Activated naive CD8-positive, alpha-beta T cell treated with anti-CD3 and anti-CD28 coated beads for 36 hours (primary cell): ENCODE results near the gene SIRT5. TPM values are rescaled to one million over a fixed set of nuclear protein-coding genes. Genes with fewer than 3 reads are reported as not detected.

Experiments used
- DNase-seq: peaks from one replicate; pipeline ENCODE4 v3.0.0; 2021
- H3K27ac Mint-ChIP-seq: one replicate; pipeline ENCODE4 v1.8.0; 2022; ENCODE audit warnings: mild to moderate bottlenecking, moderate library complexity, mixed read lengths
- H3K27me3 Mint-ChIP-seq: one replicate; pipeline ENCODE4 v1.8.0; 2022; ENCODE audit warnings: mild to moderate bottlenecking, mixed read lengths
- H3K36me3 Mint-ChIP-seq: one replicate; pipeline ENCODE4 v1.8.0; 2021; ENCODE audit warnings: mild to moderate bottlenecking, mixed read lengths
- H3K4me1 Mint-ChIP-seq: one replicate; pipeline ENCODE4 v1.8.0; 2021; ENCODE audit warnings: mixed read lengths
- H3K4me3 Mint-ChIP-seq: one replicate; pipeline ENCODE4 v1.8.0; 2022; ENCODE audit warnings: mild to moderate bottlenecking, moderate library complexity, mixed read lengths
- H3K9me3 Mint-ChIP-seq: one replicate; pipeline ENCODE4 v1.8.0; 2022; ENCODE audit warnings: mixed read lengths
- total RNA-seq, 2 experiments: library from RNA; stranded (reverse); gene quantifications; one replicate each; pipeline ENCODE4 v1.2.3, GENCODE V29; 2021

Gene SIRT5
- total RNA-seq, 2 experiments from 2014 or later, result 8.9 to 9.9 TPM

- peak; percentile 11 for DNase-seq
- Mint-ChIP-seq H3K4me3 (no peak overlapping the region), H3K27me3 (no peaks in the 10 kb centered on the region), H3K4me1 (peaks cover 18% of the 10 kb centered on the region), H3K27ac (peak overlapping the region; percentile 26), H3K9me3 (no peaks in the 10 kb centered on the region), H3K36me3 (peaks cover 41% of the 10 kb centered on the region)
Measured at GRCh38 chr6:13624871-13625288, 50.5 kb downstream of the SIRT5 start.

- H3K36me3 Mint-ChIP-seq, result peaks cover 49% of the 10 kb centered on the region
Measured at GRCh38 chr6:13629459-13630116, 55.2 kb downstream of the SIRT5 start.

DNA sequence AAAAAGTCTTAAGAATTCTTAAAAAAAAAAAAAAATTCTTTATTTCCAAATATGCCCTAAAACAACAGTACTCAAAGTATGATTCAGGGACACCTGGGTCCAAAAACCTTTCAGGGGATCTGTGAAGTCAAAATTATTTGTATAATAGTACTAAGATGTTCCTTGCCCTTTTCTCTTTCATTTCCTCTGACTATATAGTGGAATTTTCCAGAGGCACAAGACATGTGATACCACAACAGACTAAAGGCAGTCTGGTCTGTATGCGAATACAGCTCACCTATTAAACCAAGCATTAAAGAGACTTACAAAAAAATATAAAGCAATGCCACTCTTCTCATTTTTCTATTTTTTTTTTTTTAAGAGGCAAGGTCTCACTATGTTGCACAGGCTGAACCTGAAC is 56.1 kb downstream of the SIRT5 start:
- peak overlapping the region; percentile 56 for H3K27ac Mint-ChIP-seq
- H3K9me3 Mint-ChIP-seq, result no peaks in the 10 kb centered on the region
- peaks cover 34% of the 10 kb centered on the region for H3K4me1 Mint-ChIP-seq
- DNase-seq, result no peak
- no peaks in the 10 kb centered on the region for H3K27me3 Mint-ChIP-seq
- H3K36me3 Mint-ChIP-seq, result peaks cover 51% of the 10 kb centered on the region
- no peak overlapping the region for H3K4me3 Mint-ChIP-seq

More at GRCh38 chr6:13629459-13630116, 55.2 kb downstream of the SIRT5 start:
- H3K27me3 Mint-ChIP-seq, result no peaks in the 10 kb centered on the region
- H3K4me1 Mint-ChIP-seq, result peaks cover 35% of the 10 kb centered on the region
- peak overlapping the region; percentile 86 for H3K27ac Mint-ChIP-seq
- DNase-seq, result no peak
- peak overlapping the region; percentile 30 for H3K4me3 Mint-ChIP-seq
- H3K9me3 Mint-ChIP-seq, result no peaks in the 10 kb centered on the region

DNA sequence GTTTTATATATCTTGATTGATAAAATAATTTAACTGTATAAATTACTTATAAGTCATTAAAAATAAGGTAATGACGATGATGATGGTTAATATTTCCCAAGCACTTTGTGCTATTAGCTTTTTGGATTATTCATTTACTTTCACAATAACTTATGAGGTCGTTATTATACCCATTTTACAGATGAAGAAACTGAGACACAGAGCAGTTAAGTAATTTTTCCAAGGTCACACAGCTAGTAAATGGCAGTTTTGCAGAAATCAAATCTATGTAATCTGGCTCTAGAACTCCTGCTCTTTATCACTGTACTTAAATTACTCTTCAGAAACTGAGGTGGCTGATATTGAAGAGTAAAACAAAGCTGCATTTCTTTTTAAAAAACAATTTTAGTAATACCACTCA is 58.9 kb downstream of the SIRT5 start:
- H3K36me3 Mint-ChIP-seq, result peaks cover 49% of the 10 kb centered on the region
- no peak overlapping the region for H3K27ac Mint-ChIP-seq
- no peak overlapping the region for H3K4me3 Mint-ChIP-seq

DNA sequence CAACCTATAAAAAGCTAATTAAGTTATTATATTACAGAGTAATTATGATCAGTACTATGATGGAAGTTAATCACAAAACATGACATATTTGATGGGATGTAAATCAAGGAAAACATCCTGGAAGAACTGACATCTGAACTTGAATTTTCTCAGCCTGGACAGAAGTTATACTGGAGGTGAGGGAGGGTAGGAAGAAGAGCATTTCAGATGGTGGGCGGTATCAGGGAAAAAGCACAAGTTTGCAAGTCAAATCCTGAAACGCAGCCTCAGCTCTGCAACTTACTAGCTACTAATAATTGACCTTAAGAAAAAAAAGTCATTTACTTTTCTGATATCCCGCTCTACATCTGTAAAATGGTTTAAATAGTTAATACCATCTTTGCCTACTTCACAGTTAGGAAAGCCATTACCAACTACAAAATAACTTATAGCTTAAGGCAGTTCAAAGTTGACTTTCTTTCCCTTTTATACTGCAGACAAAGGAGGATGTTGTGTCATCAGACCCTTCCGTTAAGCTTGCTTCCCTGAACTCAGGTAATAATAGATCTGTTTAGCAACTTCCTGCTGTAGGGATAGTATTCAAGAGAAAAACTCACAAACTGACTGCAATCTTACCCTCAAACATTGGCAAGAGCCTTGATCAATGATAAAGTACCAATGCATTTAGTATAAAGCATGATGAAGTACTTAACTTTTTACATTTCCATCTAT is 61.7 kb downstream of the SIRT5 start:
- Mint-ChIP-seq H3K4me1 (peaks cover 41% of the 10 kb centered on the region), H3K4me3 (no peak overlapping the region), H3K27me3 (no peaks in the 10 kb centered on the region), H3K27ac (peak overlapping the region; percentile 38), H3K36me3 (peaks cover 45% of the 10 kb centered on the region), H3K9me3 (no peaks in the 10 kb centered on the region)
- DNase-seq, result no peak

More for the DNA sequence above, 58.9 kb downstream of the SIRT5 start:
- H3K4me1 Mint-ChIP-seq, result peaks cover 51% of the 10 kb centered on the region
- no peak for DNase-seq
- H3K9me3 Mint-ChIP-seq, result no peaks in the 10 kb centered on the region
- H3K27me3 Mint-ChIP-seq, result no peaks in the 10 kb centered on the region

DNA sequence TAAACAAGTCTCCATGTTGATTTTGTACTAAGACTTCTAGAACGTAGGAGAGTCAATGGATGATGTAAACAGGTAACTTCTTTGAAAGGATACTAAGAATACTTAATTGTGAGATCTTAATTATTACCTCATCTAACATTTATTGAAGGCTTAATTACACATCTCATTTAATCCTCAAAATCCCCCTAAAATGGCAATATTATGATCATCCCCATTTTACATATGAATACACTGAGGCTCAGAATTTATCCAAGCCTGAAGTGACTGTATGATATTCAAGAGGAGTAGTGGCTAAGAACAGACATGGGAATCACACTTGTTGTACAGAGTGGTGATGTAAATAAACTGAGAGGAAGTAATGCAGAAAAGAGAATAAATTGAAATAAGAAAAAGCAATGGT is 63.6 kb downstream of the SIRT5 start:
- H3K9me3 Mint-ChIP-seq, result no peaks in the 10 kb centered on the region
- peaks cover 43% of the 10 kb centered on the region for H3K36me3 Mint-ChIP-seq
- peaks cover 39% of the 10 kb centered on the region for H3K4me1 Mint-ChIP-seq
- no peaks in the 10 kb centered on the region for H3K27me3 Mint-ChIP-seq
- DNase-seq, result no peak
- H3K27ac Mint-ChIP-seq, result peak overlapping the region; percentile 61
- no peak overlapping the region for H3K4me3 Mint-ChIP-seq

GRCh38 chr6:13638626-13639025 is 64.2 kb downstream of the SIRT5 start:
- no peaks in the 10 kb centered on the region for H3K9me3 Mint-ChIP-seq
- H3K4me1 Mint-ChIP-seq, result peaks cover 44% of the 10 kb centered on the region
- H3K4me3 Mint-ChIP-seq, result no peak overlapping the region
- peak overlapping the region; percentile 61 for H3K27ac Mint-ChIP-seq
- DNase-seq, result no peak
- H3K27me3 Mint-ChIP-seq, result no peaks in the 10 kb centered on the region
- H3K36me3 Mint-ChIP-seq, result peaks cover 48% of the 10 kb centered on the region

DNA sequence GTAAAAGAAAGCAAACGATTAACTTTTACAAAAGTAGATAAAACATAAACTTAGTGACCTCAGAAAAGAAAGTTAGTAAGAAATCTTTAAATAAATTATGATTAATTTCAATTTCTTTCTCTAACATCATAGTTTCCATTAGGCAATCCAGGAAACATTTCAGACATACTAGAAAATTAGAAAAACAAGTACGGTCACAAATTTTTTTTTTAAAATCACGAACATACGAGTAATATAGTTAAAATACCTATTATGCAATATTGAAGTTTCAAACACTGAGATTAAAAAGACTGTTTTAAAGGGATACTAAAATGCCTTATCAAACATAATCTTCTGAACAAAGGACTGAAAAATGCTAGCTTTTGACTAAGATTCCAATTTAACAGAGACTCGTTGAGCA is 66.9 kb downstream of the SIRT5 start:
- Mint-ChIP-seq H3K4me3 (no peak overlapping the region), H3K9me3 (no peaks in the 10 kb centered on the region), H3K27me3 (no peaks in the 10 kb centered on the region), H3K27ac (peak overlapping the region; percentile 83), H3K36me3 (peaks cover 42% of the 10 kb centered on the region), H3K4me1 (peaks cover 33% of the 10 kb centered on the region)
- DNase-seq, result no peak

- Mint-ChIP-seq H3K27ac (peak overlapping the region; percentile 28), H3K9me3 (no peaks in the 10 kb centered on the region), H3K27me3 (no peaks in the 10 kb centered on the region), H3K36me3 (peaks cover 30% of the 10 kb centered on the region), H3K4me3 (no peak overlapping the region), H3K4me1 (peaks cover 25% of the 10 kb centered on the region)
- no peak for DNase-seq
Measured at GRCh38 chr6:13643125-13643524, 68.7 kb downstream of the SIRT5 start.

DNA sequence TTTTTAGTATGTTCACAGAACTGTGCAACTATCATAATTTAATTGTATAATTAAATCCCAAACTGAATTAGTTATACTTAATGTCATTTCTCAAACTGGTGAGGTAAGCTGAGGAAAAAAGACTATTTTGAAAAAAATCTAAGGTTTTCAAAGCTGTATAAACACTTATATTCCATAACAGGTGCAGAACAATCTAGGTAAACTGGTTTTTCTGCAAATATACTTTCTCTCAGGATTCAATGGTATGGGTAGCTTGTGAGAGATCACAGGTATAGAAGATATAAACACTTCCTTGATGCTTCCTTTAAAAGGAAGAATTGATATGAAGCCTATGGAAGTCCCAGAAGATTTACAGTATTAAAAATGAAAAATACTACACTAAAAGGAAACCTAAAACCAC is 74.4 kb downstream of the SIRT5 start:
- Mint-ChIP-seq H3K9me3 (no peaks in the 10 kb centered on the region), H3K27ac (no peak overlapping the region), H3K27me3 (no peaks in the 10 kb centered on the region), H3K4me3 (no peak overlapping the region), H3K36me3 (peaks cover 27% of the 10 kb centered on the region), H3K4me1 (peaks cover 15% of the 10 kb centered on the region)
- DNase-seq, result no peak

DNA sequence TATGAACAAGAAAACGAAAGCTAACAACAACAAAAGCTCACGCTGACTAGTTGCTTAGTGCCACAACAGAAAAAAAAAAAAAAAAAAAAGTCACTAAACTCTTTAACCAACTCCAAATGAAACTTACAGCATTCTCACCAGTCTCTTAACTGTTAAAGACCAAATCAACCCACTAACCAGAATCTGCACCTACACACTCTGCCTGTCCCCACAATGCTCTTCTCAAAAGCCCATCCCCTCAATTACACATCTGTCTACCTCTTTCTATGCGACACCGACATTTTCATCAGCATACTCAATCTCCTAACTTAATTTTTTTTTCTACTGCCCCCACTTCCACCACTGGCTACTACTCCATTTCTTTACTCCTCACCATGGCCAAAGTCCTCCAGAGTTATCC is 75.0 kb downstream of the SIRT5 start:
- H3K9me3 Mint-ChIP-seq, result no peaks in the 10 kb centered on the region
- peaks cover 27% of the 10 kb centered on the region for H3K36me3 Mint-ChIP-seq

DNA sequence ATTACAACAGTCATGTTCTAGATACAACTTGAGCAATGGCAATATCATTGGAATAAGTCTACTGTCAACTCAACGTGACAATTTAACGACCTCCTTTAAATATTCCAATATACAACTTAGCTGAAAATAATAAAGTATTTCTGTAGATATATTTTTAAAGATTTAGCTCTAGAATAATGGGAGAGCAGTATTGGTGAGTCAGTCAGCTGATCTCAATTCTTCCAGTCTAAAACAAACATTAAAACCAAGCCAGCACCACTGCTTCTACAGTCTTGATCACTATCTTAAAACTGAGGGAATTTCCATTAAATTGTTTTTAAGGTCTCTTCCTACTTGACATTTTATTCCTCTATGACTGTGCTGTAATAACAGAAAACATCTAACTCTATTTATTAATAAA is 78.9 kb downstream of the SIRT5 start:
- no peak overlapping the region for H3K27ac Mint-ChIP-seq
- DNase-seq, result no peak
- H3K9me3 Mint-ChIP-seq, result no peaks in the 10 kb centered on the region
- peaks cover 24% of the 10 kb centered on the region for H3K36me3 Mint-ChIP-seq
- H3K4me3 Mint-ChIP-seq, result no peak overlapping the region
- no peaks in the 10 kb centered on the region for H3K27me3 Mint-ChIP-seq
- peaks cover 20% of the 10 kb centered on the region for H3K4me1 Mint-ChIP-seq

More for the DNA sequence above, 75.0 kb downstream of the SIRT5 start:
- Mint-ChIP-seq H3K4me1 (peaks cover 15% of the 10 kb centered on the region), H3K27ac (no peak overlapping the region), H3K4me3 (no peak overlapping the region), H3K27me3 (no peaks in the 10 kb centered on the region)
- no peak for DNase-seq

- H3K27ac Mint-ChIP-seq, result no peak overlapping the region
Measured at GRCh38 chr6:13654496-13654895, 80.1 kb downstream of the SIRT5 start.

GRCh38 chr6:13655700-13656099 is 81.3 kb downstream of the SIRT5 start:
- Mint-ChIP-seq H3K36me3 (peaks cover 16% of the 10 kb centered on the region), H3K9me3 (no peaks in the 10 kb centered on the region), H3K4me3 (no peak overlapping the region), H3K27ac (no peak overlapping the region), H3K27me3 (no peaks in the 10 kb centered on the region), H3K4me1 (peaks cover 19% of the 10 kb centered on the region)
- DNase-seq, result no peak

More at GRCh38 chr6:13654496-13654895, 80.1 kb downstream of the SIRT5 start:
- peaks cover 18% of the 10 kb centered on the region for H3K4me1 Mint-ChIP-seq
- no peaks in the 10 kb centered on the region for H3K9me3 Mint-ChIP-seq
- no peaks in the 10 kb centered on the region for H3K27me3 Mint-ChIP-seq
- H3K4me3 Mint-ChIP-seq, result no peak overlapping the region
- DNase-seq, result no peak
- peaks cover 22% of the 10 kb centered on the region for H3K36me3 Mint-ChIP-seq

GRCh38 chr6:13660273-13660672 is 85.9 kb downstream of the SIRT5 start:
- H3K4me3 Mint-ChIP-seq, result no peak overlapping the region
- DNase-seq, result no peak
- peaks cover 12% of the 10 kb centered on the region for H3K36me3 Mint-ChIP-seq
- no peak overlapping the region for H3K27ac Mint-ChIP-seq
- peaks cover 54% of the 10 kb centered on the region for H3K4me1 Mint-ChIP-seq
- peaks cover 4% of the 10 kb centered on the region for H3K9me3 Mint-ChIP-seq
- H3K27me3 Mint-ChIP-seq, result no peaks in the 10 kb centered on the region

DNA sequence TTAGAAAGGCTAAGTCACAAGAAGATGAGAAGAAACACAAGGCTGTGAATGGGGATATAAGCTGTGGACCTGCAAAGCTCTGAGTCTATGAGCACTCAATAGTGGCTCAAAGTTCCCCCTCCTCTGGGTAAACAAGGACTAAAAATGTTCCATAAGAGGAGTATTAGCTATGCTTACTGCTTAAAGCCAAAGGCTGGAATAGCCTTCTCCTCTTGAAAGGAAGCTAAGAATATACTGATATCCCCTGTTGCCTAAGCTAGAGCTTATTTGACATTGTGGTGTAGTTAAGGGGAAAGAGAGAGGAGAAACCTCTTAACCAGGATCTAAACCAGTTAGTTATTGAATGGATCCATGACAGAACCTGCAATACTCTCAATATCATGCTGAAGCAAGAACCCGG is 86.5 kb downstream of the SIRT5 start:
- Mint-ChIP-seq H3K4me1 (peaks cover 57% of the 10 kb centered on the region), H3K9me3 (peaks cover 4% of the 10 kb centered on the region), H3K4me3 (no peak overlapping the region), H3K27ac (no peak overlapping the region), H3K36me3 (peaks cover 15% of the 10 kb centered on the region), H3K27me3 (no peaks in the 10 kb centered on the region)
- no peak for DNase-seq
